Heart left ventricle (tissue), 16 donors: ENCODE data around the gene WDR37. TPM values are rescaled to one million over a fixed set of nuclear protein-coding genes. Genes with fewer than 3 reads are reported as not detected.
A peak's percentile ranks its signal among the peaks of the same experiment; 100 is the strongest.

Source experiments
- ATAC-seq, 4 donors: fragments of 200-7000 bp; cut with Tn5 transposase; one replicate each; pipeline ENCODE4 v1.9.1; 2020 to 2022; ENCODE audit warnings: moderate library complexity in 4 of 4, mild to moderate bottlenecking in 3 of 4, moderate number of reproducible peaks in 1 of 4
- DNase-seq, 5 donors: peaks; one replicate each; pipeline ENCODE4 v3.0.0-alpha.2; 2020
- H3K27ac ChIP-seq, 12 donors: fragments of 200-600 bp; sonication (generic) in 4 of 12; one replicate each; pipeline versions ENCODE4 v1.5.0 to v1.8.0; 2016 to 2022; ENCODE audit warnings: mild to moderate bottlenecking in 2 of 12
- H3K27me3 ChIP-seq, 9 donors: fragments of 200-600 bp; sonication (generic) in 2 of 9; one replicate each; pipeline versions ENCODE4 v1.5.1 to v1.8.0; 2016 to 2022; ENCODE audit warnings: mild to moderate bottlenecking in 3 of 9
- H3K36me3 ChIP-seq, 9 donors: fragments of 200-600 bp; sonication (generic) in 2 of 9; one replicate each; pipeline versions ENCODE4 v1.5.0 to v1.8.0; 2018 to 2022; ENCODE audit warnings: mild to moderate bottlenecking in 2 of 9
- H3K4me1 ChIP-seq, 12 donors: fragments of 200-600 bp; sonication (generic) in 4 of 12; one replicate each; pipeline versions ENCODE4 v1.5.0 to v1.8.0; 2016 to 2022; ENCODE audit warnings: mild to moderate bottlenecking in 3 of 12
- H3K4me3 ChIP-seq, 12 donors: fragments of 200-600 bp; sonication (generic) in 4 of 12; one replicate each; pipeline versions ENCODE4 v1.5.0 to v1.8.0; 2017 to 2022; ENCODE audit warnings: mild to moderate bottlenecking in 9 of 12, moderate library complexity in 4 of 12
- H3K9me3 ChIP-seq, 12 donors: fragments of 200-600 bp; sonication (generic) in 4 of 12; one replicate each; pipeline versions ENCODE4 v1.5.0 to v1.8.0; 2016 to 2022; ENCODE audit warnings: mild to moderate bottlenecking in 1 of 12
- CTCF ChIP-seq, 12 donors: fragments of 200-600 bp; sonication (generic) in 4 of 12; IDR thresholded peaks; one replicate each; pipeline versions ENCODE4 v1.5.0 to v1.8.0; 2018 to 2022; ENCODE audit warnings: antibody characterized with exemption in 12 of 12, mild to moderate bottlenecking in 5 of 12
- POLR2A ChIP-seq, 2 donors: fragments of 450-650 bp; IDR thresholded peaks; one replicate each; pipeline ENCODE4 v1.6.1; 2017; ENCODE audit warnings: antibody characterized with exemption in 2 of 2, mild to moderate bottlenecking in 2 of 2, moderate library complexity in 2 of 2
- WGBS, 4 donors: extraction: QIAGEN DNeasy Blood & Tissue Kit in 2 of 4; methylation state at CpG; one replicate each; pipeline versions ENCODE4 v1.1.5 to v1.1.7; 2013 to 2018; 5-methylcytosine and 5-hydroxymethylcytosine counted together
- intact Hi-C, 10 donors: fragments of 100-400 bp; cut with DNase I; formaldehyde crosslinking; loops; one replicate each; pipeline versions ENCODE4 v1.11.1 to v1.14.2; 2022
- polyA plus RNA-seq, 2 donors: library from polyadenylated mRNA; stranded (reverse); fragments of 200-250 nt; gene quantifications; one replicate each; pipeline ENCODE4 v1.2.3, GENCODE V29; 2013
- total RNA-seq, 9 donors: library from RNA; depleted of rRNA in 2 of 9; stranded (reverse); fragments of >200 nt in 2 of 9; fragmentation: NEBNext Ultra II Directional in 3 of 9; extraction: Animal tissue kit (Norgen Biotek cat#: 25700) in 3 of 9; gene quantifications; one replicate each; pipeline versions ENCODE4 v1.1.0 to v1.2.4, GENCODE V29; 2016 to 2023
- donor health status: ischemic (EF 13 %, LVEDD 7.1; RV severe dilation, severe dysfunction).
- donor health status: healthy with polysubstance abuse.
- donor health status: DM: no; HTN: yes; CAD: no.
- donor health status: DM: no; HTN: no; CAD: no.
- donor health status: ischemic (EF 25% LVEDD 6.9; RV normal size, moderate dysfunction).
- donor health status: ischemic (EF 25% LVEDD 5.7; RV mildly dilated, moderate dysfunction).
- donor health status: healthy.
- donor health status: DM: yes; HTN: yes; CAD: no.
- donor health status: ischemic (EF 35%, LVEDD 5.7; RV mildly dilated, moderate dysfunction).
- donor health status: nonischemic (EF 11% LVEDD 7.7; RV severe dilation, severe dysfunction).
- donor health status: DM: yes; HTN: yes; CAD: no.
- donor health status: PGD.
- donor health status: ischemic (EF 29% LVEDD 5.4; RV normal size, mild dysfunction).
- donor health status: nonischemic (EF 23%, LVEDD 6.1; RV moderate dilation, normal function).

WDR37 gene
- total and polyA plus RNA-seq, 11 donors: 8.4 to 43.3 (median 26.3) TPM

DNA sequence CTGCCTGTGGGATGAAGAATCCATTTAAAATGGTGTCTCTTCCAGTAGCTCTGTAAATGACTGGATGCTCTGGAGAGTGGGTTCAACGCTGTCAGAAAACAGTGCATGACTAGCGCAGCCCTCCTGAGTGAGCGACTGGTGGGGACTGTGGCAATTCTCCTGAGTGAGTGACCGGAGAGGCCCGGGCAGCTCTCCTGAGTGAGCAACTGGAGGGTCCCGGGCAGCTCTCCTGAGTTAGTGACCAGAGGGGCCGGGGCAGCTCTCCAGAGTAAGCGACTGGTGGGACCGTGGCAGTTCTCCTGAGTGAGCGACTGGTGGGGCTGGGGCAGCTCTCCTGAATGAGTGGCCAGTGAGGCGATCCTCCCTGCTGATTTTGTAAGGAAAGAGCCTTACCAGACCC, 85.5 kb downstream of the WDR37 start:
- no peaks in the 10 kb centered on the region for H3K27me3 ChIP-seq
- H3K27ac ChIP-seq: no peak overlapping the region
- no peaks in the 10 kb centered on the region for H3K4me1 ChIP-seq
- no peak overlapping the region for H3K4me3 ChIP-seq
- H3K36me3 ChIP-seq: no peaks in the 10 kb centered on the region
- intact Hi-C loops: no loop called here
- 87 to 93% (median 91%) methylated on average over 10 to 11 of the region's 11 CpGs for WGBS, 4 donors
- TF ChIP-seq POLR2A (IDR thresholded peaks at IDR 0.05) (no peak), CTCF (IDR thresholded peaks at IDR 0.05) (no peak)
- peaks cover 0 to 37% (median 15%) of the 10 kb centered on the region in 12 donors for H3K9me3 ChIP-seq
- ATAC-seq: no peak
- DNase-seq: no peak

DNA sequence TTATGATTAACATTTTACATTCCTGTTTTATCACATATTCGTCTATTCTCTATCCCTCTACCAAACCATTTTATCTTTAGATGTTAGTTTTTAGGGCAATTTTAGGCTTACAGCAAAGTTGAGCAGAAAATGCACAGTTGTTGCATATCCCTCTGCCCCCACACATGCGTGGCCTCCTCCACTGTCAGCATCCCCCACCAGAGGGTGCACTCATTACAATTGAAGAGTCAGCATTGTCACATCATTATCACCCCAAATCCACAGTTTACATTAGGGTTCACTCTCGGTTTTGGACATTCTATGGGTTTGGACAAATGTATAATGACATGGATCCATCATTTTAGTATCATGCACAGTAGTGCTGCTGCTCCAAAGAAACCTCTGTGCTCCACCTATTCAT, 86.4 kb downstream of the WDR37 start:
- Histone ChIP-seq H3K27ac (no peak overlapping the region), H3K4me1 (no peaks in the 10 kb centered on the region), H3K36me3 (no peaks in the 10 kb centered on the region), H3K27me3 (no peaks in the 10 kb centered on the region), H3K9me3 (peaks cover 0 to 38% (median 15%) of the 10 kb centered on the region in 12 donors), H3K4me3 (no peak overlapping the region)
- intact Hi-C loops: no loop called here
- peak in 2 of 12 donors; percentile 3 to 16 for TF ChIP-seq CTCF (IDR thresholded peaks at IDR 0.05)
- no peak for TF ChIP-seq POLR2A (IDR thresholded peaks at IDR 0.05)
- DNase-seq (no peak), ATAC-seq (no peak)
- 42 to 49% (median 46%) methylated on average over 3 of the region's 3 CpGs for WGBS, 4 donors

- peaks cover 0 to 7% (median 0%) of the 10 kb centered on the region in 12 donors for H3K4me1 ChIP-seq
- intact Hi-C loops: no loop called here
- 60 to 90% (median 70%) methylated on average over 4 to 5 of the region's 5 CpGs for WGBS, 4 donors
Measured at GRCh38 chr10:1147810-1148209, 91.6 kb downstream of the WDR37 start.

More at GRCh38 chr10:1147810-1148209, 91.6 kb downstream of the WDR37 start:
- Histone ChIP-seq H3K4me3 (no peak overlapping the region), H3K9me3 (peaks cover 0 to 22% (median 5%) of the 10 kb centered on the region in 12 donors), H3K36me3 (no peaks in the 10 kb centered on the region), H3K27ac (no peak overlapping the region), H3K27me3 (peaks cover 0 to 3% (median 0%) of the 10 kb centered on the region in 9 donors)
- no peak for TF ChIP-seq CTCF (IDR thresholded peaks at IDR 0.05)
- TF ChIP-seq POLR2A (IDR thresholded peaks at IDR 0.05): no peak
- peak in 1 of 5 donors; percentile 32 for DNase-seq
- ATAC-seq: no peak
